A549 (cell line): ENCODE data around the gene CCDC12. TPM values are rescaled to one million over a fixed set of nuclear protein-coding genes. Genes with fewer than 3 reads are reported as not detected.

Source experiments
- ATAC-seq, 2 experiments: fragments of 200-7000 bp in 1 of 2; fragments of >200 bp in 1 of 2; cut with Nextera tagmentation in 1 of 2; cut with Tn5 transposase in 1 of 2; 3 replicates each; pipeline versions ENCODE4 v1.8.0 to v1.9.1; 2018 to 2020; ENCODE audit warnings: mild to moderate bottlenecking in 1 of 2, moderate library complexity in 1 of 2
- CTCF ChIA-PET: fragments of 300-600 bp; sonication (Branson Sonifier 250); formaldehyde crosslinking; extraction: SDS; loops from one replicate; lab custom pipeline; 2021; ENCODE audit warnings: antibody characterized with exemption, inconsistent platforms; lab: Yijun Ruan, JAX
- POLR2A ChIA-PET: fragments of 350-600 bp; formaldehyde crosslinking; extraction: SDS; loops from one replicate; lab custom pipeline; 2021; ENCODE audit warnings: antibody characterized with exemption, inconsistent platforms; lab: Yijun Ruan, JAX
- DNase-seq, 2 experiments: peaks; one replicate each; pipeline versions ENCODE4 v3.0.0 to v3.0.0-alpha.2; 2011 to 2016; ENCODE audit warnings: low read depth in 1 of 2, low spot score in 1 of 2
- FAIRE-seq: peaks from 2 replicates; lab custom pipeline; 2011; peaks lifted over from hg19 to GRCh38; lab: Jason Lieb, UNC
- H3K27ac ChIP-seq, 2 experiments: fragments of >200 bp; sonication (Bioruptor Twin); formaldehyde crosslinking; 3 replicates each; pipeline ENCODE4 v1.5.1; 2016 to 2017
- H3K4me1 ChIP-seq: fragments of >200 bp; sonication (Bioruptor Twin); formaldehyde crosslinking; 3 replicates; pipeline ENCODE4 v1.6.1; 2016
- H3K4me2 ChIP-seq: fragments of >200 bp; sonication (Bioruptor Twin); formaldehyde crosslinking; 3 replicates; pipeline ENCODE4 v1.6.1; 2016
- H3K4me3 ChIP-seq: fragments of >200 bp; sonication (Bioruptor Twin); formaldehyde crosslinking; 3 replicates; pipeline ENCODE4 v1.5.1; 2016
- H3K9me3 ChIP-seq: fragments of >200 bp; sonication (Bioruptor Twin); formaldehyde crosslinking; 3 replicates; pipeline ENCODE4 v1.6.1; 2016
- BCL3 ChIP-seq: fragments of >200 bp; sonication (Bioruptor Twin); formaldehyde crosslinking; IDR thresholded peaks from 3 replicates; pipeline ENCODE4 v1.6.1; 2016
- BHLHE40 ChIP-seq: IDR thresholded peaks from 2 replicates; pipeline ENCODE4 v1.6.1; 2012; ENCODE audit warnings: low read depth, low read length, inconsistent platforms
- CBX8 ChIP-seq: fragments of 200-600 bp; sonication (generic); IDR thresholded peaks from 2 replicates; pipeline ENCODE4 v1.6.1; 2016
- CEBPB ChIP-seq, 2 experiments: fragments of >200 bp in 1 of 2; sonication (Bioruptor Twin) in 1 of 2; formaldehyde crosslinking in 1 of 2; IDR thresholded peaks; 2 replicates each; pipeline ENCODE4 v1.6.1; 2012 to 2016
- CHD2 ChIP-seq: fragments of 150-350 bp; IDR thresholded peaks from 2 replicates; pipeline ENCODE4 v1.6.1; 2014; ENCODE audit warnings: low read length; ENCODE audit not compliant: partially characterized antibody
- E2F6 ChIP-seq: IDR thresholded peaks from 2 replicates; pipeline ENCODE4 v1.6.1; 2012; ENCODE audit warnings: low read depth, borderline replicate concordance
- EP300 ChIP-seq, 2 experiments: fragments of >200 bp; sonication (Bioruptor Twin); formaldehyde crosslinking; IDR thresholded peaks; 2 replicates in 1 of 2; 3 replicates in 1 of 2; pipeline ENCODE4 v1.6.1; 2016 to 2017
- FOXS1 ChIP-seq: fragments of 250-450 bp; sonication (Bioruptor Pico); IDR thresholded peaks from 2 replicates; pipeline ENCODE4 v1.5.0; 2020; ENCODE audit warnings: mild to moderate bottlenecking, moderate library complexity
- GATA3 ChIP-seq: IDR thresholded peaks from 2 replicates; pipeline ENCODE4 v1.6.1; 2012; ENCODE audit warnings: borderline replicate concordance
- HEYL ChIP-seq: fragments of 250-450 bp; sonication (Bioruptor Pico); IDR thresholded peaks from 2 replicates; pipeline ENCODE4 v1.8.0; 2021; ENCODE audit warnings: mild to moderate bottlenecking, moderate library complexity
- HMGXB4 ChIP-seq: fragments of 250-450 bp; sonication (Bioruptor Pico); IDR thresholded peaks from 2 replicates; pipeline ENCODE4 v1.5.0; 2021; ENCODE audit warnings: mild to moderate bottlenecking, moderate library complexity, borderline replicate concordance
- HOXA7 ChIP-seq: fragments of 250-450 bp; sonication (Bioruptor Pico); IDR thresholded peaks from 2 replicates; pipeline ENCODE4 v1.5.0; 2020; ENCODE audit warnings: mild to moderate bottlenecking, moderate library complexity
- JUN ChIP-seq, 2 experiments: fragments of >200 bp; sonication (Bioruptor Twin); formaldehyde crosslinking; IDR thresholded peaks; 2 replicates in 1 of 2; 3 replicates in 1 of 2; pipeline ENCODE4 v1.6.1; 2016 to 2017
- JUNB ChIP-seq: fragments of >200 bp; sonication (Bioruptor Twin); formaldehyde crosslinking; IDR thresholded peaks from 2 replicates; pipeline ENCODE4 v1.6.1; 2016
- MAX ChIP-seq: IDR thresholded peaks from 2 replicates; pipeline ENCODE4 v1.6.1; 2012
- MAZ ChIP-seq: fragments of 150-350 bp; IDR thresholded peaks from 2 replicates; pipeline ENCODE4 v1.6.1; 2014; ENCODE audit warnings: antibody characterized with exemption, low read depth, low read length, borderline replicate concordance
- MYC ChIP-seq: IDR thresholded peaks from 2 replicates; pipeline ENCODE4 v1.6.1; 2012; ENCODE audit warnings: mild to moderate bottlenecking, inconsistent platforms, low read length, improper control_type of control experiment, borderline replicate concordance
- NFE2L2 ChIP-seq: fragments of 150-350 bp; conservative IDR thresholded peaks from 2 replicates; pipeline ENCODE4 v1.6.1; 2014; ENCODE audit warnings: low read length
- NR3C1 ChIP-seq: fragments of >200 bp; sonication (Bioruptor Twin); formaldehyde crosslinking; IDR thresholded peaks from 3 replicates; pipeline ENCODE4 v1.6.1; 2017
- PHF8 ChIP-seq: fragments of 200-600 bp; sonication (generic); IDR thresholded peaks from 2 replicates; pipeline ENCODE4 v1.6.1; 2016; ENCODE audit warnings: low read depth, mild to moderate bottlenecking, antibody characterized with exemption, moderate library complexity, borderline replicate concordance
- RAD21 ChIP-seq, 2 experiments: fragments of >200 bp in 1 of 2; sonication (Bioruptor Twin) in 1 of 2; formaldehyde crosslinking in 1 of 2; IDR thresholded peaks in 1 of 2; conservative IDR thresholded peaks in 1 of 2; 2 replicates in 1 of 2; 3 replicates in 1 of 2; pipeline ENCODE4 v1.6.1; 2012 to 2018; ENCODE audit warnings: inconsistent platforms in 1 of 2
- REST ChIP-seq: fragments of 200-600 bp; sonication (generic); IDR thresholded peaks from 2 replicates; pipeline ENCODE4 v1.6.1; 2016; ENCODE audit warnings: antibody characterized with exemption, mild to moderate bottlenecking, moderate library complexity
- RNF2 ChIP-seq: fragments of 200-600 bp; sonication (generic); IDR thresholded peaks from 2 replicates; pipeline ENCODE4 v1.6.1; 2016; ENCODE audit warnings: low read depth, mild to moderate bottlenecking, antibody characterized with exemption, moderate library complexity, borderline replicate concordance
- USF2 ChIP-seq: fragments of 450-650 bp; IDR thresholded peaks from 2 replicates; pipeline ENCODE4 v1.6.1; 2014; ENCODE audit warnings: antibody characterized with exemption
- ZSCAN20 ChIP-seq: fragments of 250-450 bp; sonication (Bioruptor Pico); IDR thresholded peaks from 2 replicates; pipeline ENCODE4 v1.8.0; 2022; ENCODE audit warnings: mild to moderate bottlenecking, moderate library complexity
- WGBS: methylation state at CpG from one replicate; pipeline ENCODE4 v1.1.6; 2017; ENCODE audit errors: missing lambda C conversion rate; 5-methylcytosine and 5-hydroxymethylcytosine counted together
- polyA plus RNA-seq, 4 experiments: library from polyadenylated mRNA; depleted of rRNA in 3 of 4; stranded (reverse); fragments of >200 nt; fragmentation: RNase III in 1 of 4; extraction: RNeasy Plus Mini Kit Qiagen cat#74134 plus additional on column Dnase treatment in 1 of 4; gene quantifications; 2 replicates in 3 of 4; 3 replicates in 1 of 4; pipeline ENCODE4 v1.2.3, GENCODE V29; 2011 to 2017

CCDC12 gene
- polyA plus RNA-seq, 2 of the 4 experiments (the other 2 are of a cell fraction): 34.8 to 81.0 TPM

GRCh38 chr3:46913644-46914043 is 62.9 kb downstream of the CCDC12 start:
- WGBS: 52% methylated on average over 8 of the region's 8 CpGs
- ChIA-PET CTCF (interaction anchor here (0.5 to 3.7 kb wide), 11 partner anchors 10 to 211 kb away, joined by 3 to 20 read pairs (median 4); no protein-coding TSS in a partner anchor), POLR2A (no interaction called here)
- H3K27ac ChIP-seq: peak overlapping the region in 1 of 2 experiments; percentile 54; a peak in 3 of 6 replicates
- no peak overlapping the region for H3K4me2 ChIP-seq
- H3K9me3 ChIP-seq: no peaks in the 10 kb centered on the region
- no peak for TF ChIP-seq CBX8
- TF ChIP-seq REST: no peak
- TF ChIP-seq HEYL (CRISPR knock-in tag): no peak
- TF ChIP-seq BCL3: no peak
- no peak for TF ChIP-seq JUN (IDR thresholded peaks at IDR 0.05)
- no peak for TF ChIP-seq PHF8
- no peak for TF ChIP-seq GATA3
- no peak for TF ChIP-seq USF2
- no peak for TF ChIP-seq MYC
- no peak for TF ChIP-seq NR3C1
- no peak for TF ChIP-seq RAD21 (conservative IDR thresholded peaks at IDR 0.05 in 1 of 2, IDR thresholded peaks at IDR 0.05 in 1 of 2)
- TF ChIP-seq JUNB: no peak
- no peak for TF ChIP-seq HOXA7
- no peak for TF ChIP-seq BHLHE40
- no peak for TF ChIP-seq MAZ
- FAIRE-seq (no peak), DNase-seq (peak in 1 of 2 experiments; percentile 43), ATAC-seq (no peak)
- H3K4me1 ChIP-seq: peaks cover 17% of the 10 kb centered on the region
- no peak overlapping the region for H3K4me3 ChIP-seq

- no peaks in the 10 kb centered on the region for H3K9me3 ChIP-seq
- H3K4me3 ChIP-seq: no peak overlapping the region
- ATAC-seq (no peak), DNase-seq (no peak), FAIRE-seq (no peak)
- POLR2A ChIA-PET: no interaction called here
- CTCF ChIA-PET: interaction anchor here (0.7 to 3.7 kb wide), 6 partner anchors 11 to 207 kb away, joined by 3 to 20 read pairs (median 8); no protein-coding TSS in a partner anchor
- 97% methylated on average over 3 of the region's 3 CpGs for WGBS
- H3K4me2 ChIP-seq: no peak overlapping the region
- no peak overlapping the region for H3K27ac ChIP-seq
- peaks cover 17% of the 10 kb centered on the region for H3K4me1 ChIP-seq
- TF ChIP-seq HMGXB4: no peak
- TF ChIP-seq CHD2: no peak
- no peak for TF ChIP-seq CEBPB (IDR thresholded peaks at IDR 0.05)
- no peak for TF ChIP-seq ZSCAN20 (CRISPR knock-in tag)
- no peak for TF ChIP-seq CBX8
- no peak for TF ChIP-seq EP300 (IDR thresholded peaks at IDR 0.05)
- no peak for TF ChIP-seq BHLHE40
- no peak for TF ChIP-seq MAX
- TF ChIP-seq NFE2L2: no peak
- no peak for TF ChIP-seq JUN (IDR thresholded peaks at IDR 0.05)
- TF ChIP-seq RNF2: no peak
- no peak for TF ChIP-seq FOXS1
- no peak for TF ChIP-seq REST
- TF ChIP-seq E2F6: no peak
Observed at GRCh38 chr3:46912986-46913385, 63.6 kb downstream of the CCDC12 start.
